GM21619 (cell line): ENCODE results near the gene MSH2.

Source experiments
- ATAC-seq: cut with Tn5 transposase; IDR thresholded peaks from one replicate; pipeline ENCODE4 v1.9.1; 2021; ENCODE audit not compliant: unreplicated experiment

MSH2 gene

DNA sequence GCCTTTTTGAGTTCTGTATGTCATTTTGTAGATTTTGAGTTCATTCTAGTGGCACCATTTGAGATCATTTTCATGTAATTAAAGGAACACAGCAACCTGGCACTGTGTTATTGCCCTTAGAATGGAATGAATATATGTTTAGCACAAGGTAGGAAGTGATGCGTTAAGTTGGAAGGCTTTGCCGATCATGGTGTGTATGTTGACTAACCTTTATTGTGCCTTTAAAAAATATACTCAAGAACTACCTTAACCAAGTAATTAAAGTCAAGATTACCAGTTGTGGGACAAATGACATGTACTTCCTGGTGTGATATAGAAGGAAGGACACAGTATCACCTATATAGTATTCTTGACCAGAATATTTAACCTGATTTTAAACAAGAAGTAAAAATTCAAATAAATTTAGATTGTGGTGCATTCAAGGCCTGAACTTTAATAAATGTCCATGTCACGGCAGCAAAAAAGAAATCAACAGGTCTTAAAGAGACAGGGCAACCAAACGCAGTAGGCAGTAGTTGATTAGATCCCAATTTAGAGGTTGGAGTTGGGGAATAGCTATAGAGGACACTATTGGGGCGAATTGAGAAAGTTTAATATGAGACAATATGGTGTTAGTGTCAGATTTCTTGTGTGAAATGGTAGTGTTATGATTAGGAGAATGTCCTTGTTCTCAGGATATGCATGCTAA, 68.6 kb downstream of the MSH2 start:
- ATAC-seq = no peak

DNA sequence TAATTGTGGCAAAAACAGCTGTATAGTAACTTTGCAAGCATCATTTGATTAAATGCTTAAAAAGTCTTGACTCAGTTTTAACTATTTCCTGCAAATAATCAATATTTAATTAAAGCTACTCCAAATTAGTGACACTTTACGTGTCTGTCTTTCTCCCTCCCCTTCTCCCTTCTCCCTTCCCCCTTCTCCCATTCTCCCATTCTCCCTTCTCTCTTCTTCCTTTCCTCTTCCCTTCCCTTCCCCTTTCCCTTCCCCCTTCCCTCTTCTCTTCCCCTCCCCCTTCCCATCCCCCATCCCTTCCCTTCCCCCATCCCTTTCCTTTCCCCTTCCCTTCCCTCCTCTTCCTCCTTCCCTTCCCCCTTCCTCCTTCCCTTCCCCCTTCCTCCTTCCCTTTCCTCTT, 76.9 kb downstream of the MSH2 start:
- ATAC-seq = no peak

DNA sequence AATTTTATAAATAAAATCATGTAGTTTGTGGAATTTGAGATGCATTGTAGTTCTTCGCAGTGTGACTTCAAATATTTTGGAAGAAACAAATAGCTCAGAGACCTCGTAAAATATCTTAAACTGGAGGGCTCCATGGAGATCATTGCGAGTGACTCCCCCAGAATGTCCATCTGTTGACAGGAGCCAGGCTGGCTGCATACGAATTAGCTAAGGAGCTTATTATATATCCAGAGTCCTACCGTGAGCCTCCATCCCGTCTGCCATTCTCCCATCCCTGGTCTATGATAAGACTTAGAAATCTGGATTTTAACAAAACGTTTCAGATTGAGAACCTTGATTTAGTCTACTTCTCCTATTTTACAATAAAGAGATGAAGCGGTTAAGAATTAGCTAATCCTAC, 80.2 kb downstream of the MSH2 start:
- ATAC-seq = no peak

DNA sequence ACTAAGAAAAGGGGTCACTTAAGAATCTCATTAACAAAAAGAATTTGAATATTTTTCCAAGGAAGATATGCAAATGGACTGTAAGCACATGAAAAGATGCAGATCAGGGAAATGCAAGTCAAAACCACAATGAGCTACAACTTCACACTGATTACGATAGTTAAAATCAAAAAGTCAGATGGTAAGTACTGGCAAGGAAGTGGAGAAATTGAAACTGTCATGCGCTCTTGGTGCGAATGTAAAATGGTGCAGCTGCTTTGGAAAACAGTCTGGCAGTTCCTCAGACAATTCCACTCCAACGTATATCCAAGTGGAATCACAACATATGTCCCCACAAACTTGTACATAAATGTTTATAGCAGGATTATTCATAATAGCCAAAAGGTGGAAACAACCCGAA, 81.4 kb downstream of the MSH2 start:
- ATAC-seq = no peak

DNA sequence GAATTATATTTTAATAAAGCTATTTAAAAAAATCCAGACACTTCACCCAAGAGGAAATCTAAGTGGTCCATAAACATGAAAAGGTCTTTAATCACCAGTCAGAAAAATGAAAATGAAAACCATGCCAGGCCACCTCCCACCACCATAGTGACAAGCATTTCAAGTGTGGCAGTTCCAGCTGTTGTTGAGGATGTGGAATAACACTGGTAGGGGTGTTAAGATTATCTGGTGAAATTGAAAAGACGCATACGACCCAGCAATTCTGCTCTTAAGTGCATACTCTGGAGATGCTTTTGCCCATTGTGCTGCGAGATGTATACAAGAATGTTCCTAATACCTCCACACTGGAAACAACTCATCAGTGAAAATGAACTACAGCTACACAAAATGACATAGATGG, 82.2 kb downstream of the MSH2 start:
- no peak for ATAC-seq

DNA sequence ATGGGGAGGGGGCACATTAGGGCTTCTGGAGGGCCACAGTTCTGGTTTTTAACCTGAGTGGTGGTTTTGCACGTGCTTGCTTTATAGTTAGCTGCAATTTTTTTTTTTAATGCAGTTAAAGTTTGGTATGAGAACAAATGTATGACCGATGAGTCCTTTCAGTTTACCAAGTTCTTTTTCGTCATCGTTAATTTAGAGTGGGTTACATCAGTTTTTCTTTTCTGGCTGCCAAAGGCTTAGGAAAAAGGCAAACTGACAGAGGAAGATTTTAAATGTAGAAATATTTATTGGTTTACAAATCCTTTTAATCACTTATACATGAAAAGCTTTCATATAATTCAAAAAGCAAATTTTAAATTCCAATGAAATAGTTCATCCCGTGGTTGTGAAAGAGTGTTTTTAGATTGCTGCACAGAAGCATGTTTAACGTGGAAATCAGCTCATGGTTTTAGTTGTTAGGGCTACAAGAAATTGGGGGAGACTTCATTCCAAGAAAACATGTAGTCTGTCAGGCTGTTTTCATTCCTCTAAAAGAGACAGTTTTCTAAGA, 82.9 kb downstream of the MSH2 start:
- ATAC-seq = no peak

DNA sequence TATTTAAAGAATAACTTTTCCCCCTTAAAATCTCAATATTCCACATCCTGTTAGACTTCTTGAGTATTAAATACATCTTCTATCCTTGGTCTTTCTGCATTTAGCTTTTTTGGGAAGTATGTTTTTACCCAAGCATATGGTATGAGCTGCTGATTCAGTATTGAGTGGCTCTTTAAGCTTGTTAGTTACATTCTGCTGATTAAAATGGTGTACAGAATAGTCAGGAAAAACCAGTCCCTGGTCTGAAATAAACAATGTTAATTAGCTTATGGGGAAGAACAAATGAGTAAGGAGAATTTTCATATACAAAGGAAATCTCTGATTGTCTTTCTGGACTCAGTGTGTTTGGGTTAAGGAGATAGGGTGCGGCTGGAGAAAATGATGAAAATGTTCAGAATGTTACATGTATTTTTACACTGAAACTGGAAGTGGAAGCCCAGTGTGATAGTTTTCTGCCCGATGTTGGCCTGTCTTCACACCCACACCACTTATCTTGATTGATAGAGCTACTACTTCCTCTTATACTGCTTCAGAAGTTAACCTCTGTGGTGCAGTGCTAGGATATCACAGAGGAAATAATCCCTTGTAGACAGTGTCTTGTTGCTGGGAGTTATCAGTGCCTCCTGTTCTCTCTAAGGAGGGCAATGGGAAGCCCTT, 84.0 kb downstream of the MSH2 start:
- peak; percentile 82 for ATAC-seq

DNA sequence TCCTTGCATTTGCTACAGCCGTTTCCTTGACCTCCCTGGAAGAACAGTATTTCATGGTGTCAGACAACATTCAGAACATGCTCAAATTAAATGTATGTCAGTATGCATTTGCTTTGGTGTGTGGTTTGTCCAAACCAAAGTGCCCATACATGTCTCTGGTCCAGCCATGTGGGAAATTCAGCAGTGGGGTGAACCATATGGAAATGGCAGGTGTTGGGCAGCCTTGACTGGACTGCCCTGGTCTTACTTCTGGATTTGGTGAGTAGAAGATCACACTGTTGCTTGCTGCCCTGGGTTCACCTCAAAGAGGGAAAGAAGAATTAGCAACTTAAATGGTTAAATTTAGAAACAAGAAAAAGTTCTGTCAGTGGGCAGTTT, 84.5 kb downstream of the MSH2 start:
- peak; percentile 3 for ATAC-seq

DNA sequence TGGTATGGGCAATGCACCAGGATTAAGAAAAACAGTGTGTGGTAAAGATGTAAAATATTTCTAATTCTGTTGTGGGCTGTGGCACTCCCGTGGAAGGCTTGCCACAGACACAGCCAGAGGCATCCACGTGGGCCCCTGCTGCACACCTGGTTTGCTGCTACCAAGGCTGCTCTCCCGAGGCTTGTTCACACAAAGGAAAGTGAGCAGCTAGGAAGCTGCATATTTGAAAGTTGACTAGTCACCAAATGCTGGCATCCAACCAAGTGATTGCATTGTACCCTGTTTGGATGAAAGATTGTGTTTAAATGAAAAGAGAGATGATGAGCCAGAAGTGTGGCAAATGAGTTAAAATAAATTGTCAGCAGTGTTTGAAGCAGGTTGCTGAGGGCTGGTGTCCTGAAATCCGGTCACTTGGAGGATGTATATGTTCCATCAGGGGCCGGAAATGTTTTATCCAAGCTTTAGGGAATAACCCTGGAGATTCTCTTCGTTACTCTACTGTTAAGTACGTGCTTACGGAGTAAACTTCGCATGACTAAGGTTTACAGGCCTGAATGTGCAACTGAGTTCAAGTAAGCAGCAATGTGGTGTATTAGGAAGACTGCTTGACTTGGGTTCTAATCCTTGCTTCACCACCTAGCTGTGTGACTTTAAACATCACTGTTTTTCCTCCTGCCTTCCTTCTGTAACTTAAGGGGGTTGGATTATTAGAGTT, 86.1 kb downstream of the MSH2 start:
- no peak for ATAC-seq

DNA sequence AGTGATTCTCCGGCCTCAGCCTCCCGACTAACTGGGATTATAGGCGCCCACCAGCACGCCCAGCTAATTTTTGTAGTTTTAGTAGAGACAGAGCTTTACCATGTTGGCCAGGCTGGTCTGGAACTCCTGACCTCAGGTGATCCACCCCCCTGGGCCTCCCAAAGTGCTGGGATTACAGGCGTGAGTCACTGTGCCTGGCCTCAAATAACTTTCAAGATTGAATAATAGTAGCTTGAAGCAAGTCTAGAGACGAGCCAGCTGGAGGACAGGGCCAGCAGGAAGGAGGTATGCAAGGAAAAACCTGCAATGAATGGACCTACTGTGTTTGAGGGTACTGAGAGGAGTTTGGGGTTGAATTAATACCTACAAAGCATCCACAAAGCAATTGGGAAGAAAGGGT, 87.5 kb downstream of the MSH2 start:
- ATAC-seq = no peak

DNA sequence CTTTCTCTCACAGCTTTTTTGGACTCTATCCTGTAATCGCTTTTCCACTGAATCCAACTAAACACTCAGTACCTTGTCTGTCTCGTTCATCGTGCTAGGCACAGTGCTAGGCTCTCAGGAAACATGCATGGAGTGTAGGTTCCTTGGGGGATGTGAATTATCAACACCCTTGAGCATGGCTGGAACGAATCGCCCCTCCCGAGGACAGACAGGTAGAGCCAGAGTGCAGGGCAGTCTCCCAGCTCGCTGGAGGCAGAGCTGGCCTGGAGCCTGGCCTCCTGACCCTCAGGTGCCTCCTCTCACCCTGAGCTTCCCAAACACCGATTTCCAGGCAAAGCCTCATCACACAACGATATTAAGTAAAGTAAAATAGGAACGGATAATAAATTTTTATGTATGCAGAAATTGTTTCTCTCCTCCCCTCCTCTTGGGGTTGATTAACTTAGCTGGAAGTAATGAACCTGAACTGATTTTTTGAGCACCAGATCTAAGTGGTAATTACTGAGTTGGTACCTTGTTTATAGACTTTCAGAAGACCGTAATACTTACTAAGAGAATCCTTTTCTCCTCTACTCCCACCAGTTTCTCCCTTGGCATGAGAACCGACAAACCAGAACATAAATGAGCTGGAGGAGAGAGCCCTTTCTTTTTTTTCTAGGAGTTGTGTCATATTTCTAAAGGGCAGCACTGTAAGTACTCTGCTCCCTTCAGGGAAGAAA, 90.5 kb downstream of the MSH2 start:
- ATAC-seq = no peak

DNA sequence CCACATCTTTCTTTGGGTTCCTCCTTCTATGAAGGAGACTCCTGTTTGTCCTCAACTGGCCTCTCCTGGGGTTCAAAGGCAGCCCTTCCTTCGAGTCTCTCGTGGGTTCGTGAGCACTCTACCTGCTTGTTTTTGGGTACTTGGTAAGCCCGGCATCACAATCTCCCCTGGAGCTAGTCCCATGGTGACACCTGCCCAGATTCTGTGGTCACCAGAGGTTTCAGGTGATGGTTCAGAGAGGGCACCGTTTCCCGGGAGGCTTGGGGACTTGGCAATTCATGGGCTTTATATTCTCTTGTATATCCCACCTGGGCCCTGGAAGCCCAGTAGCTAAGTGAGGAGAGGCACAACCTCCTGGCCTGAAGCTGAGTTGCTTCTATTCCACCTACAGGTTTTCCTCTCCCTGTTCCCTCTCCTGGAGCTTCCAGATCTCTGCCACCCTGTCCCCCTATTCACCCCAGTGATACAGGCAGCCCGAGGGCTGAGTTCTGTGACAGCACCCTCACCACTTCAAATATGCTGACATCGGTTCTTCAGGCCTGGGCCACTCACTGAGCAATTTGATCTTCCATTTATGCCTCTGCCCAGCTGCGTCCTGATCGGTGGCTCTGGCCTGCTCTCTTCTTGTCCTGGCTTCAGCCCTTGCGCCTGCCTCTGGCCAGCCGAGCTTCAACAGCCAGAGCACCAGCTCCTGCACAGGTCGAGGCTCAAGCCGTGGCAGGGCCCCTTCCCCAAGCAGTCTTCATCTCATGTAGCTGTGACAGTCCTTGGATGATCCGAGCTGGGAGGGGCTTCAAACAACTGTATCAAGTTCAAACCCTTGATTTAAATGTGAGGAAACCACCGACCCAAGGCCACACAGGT, 91.5 kb downstream of the MSH2 start:
- no peak for ATAC-seq

DNA sequence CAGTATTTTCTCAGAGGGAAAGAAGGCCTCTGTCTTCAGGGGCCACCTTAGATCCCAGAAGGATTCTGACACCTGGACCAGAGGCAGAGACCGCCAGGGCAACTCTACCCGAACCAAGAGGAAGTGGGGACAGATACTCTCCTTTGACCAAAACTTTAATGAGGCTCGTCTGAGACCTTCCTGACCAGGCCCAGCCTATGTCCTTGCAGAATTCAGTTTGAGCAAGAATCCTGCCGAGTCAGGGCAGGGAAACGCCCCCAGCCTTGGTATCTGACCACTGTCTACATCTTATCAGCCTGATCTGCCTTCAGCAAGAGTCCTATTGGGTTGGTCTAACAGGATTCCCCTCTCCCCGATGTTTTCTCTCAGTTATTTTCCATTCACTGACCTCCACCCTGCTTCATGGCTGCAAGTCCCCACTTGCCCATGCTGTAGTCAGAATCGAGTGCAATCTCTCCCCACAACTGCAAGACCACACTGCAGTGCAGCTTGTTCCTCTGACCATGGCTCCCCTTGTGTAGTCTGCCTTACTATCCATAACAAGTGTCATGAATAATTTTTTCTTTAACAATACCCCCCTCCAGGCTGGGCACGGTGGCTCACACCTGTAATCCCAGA, 95.0 kb downstream of the MSH2 start:
- no peak for ATAC-seq

DNA sequence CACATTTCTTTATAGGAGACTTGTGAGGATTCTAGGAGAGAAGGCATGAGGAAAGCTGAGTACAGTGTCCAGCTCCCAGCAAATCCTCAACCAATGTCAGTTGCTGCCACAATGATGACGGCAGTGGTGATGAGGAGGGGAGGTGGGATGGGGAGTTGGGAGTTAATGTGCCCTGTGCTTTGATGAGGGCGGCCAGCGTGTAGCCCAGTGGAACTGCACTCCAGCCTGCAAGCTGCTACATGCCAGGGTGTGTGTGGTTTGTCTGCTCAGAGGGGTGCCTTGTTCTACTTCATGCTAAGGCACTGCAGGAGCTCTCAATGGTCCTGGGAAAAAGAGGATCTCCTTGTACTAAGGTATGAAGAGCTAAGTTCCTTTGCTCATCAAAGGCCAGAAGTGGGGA, 96.1 kb downstream of the MSH2 start:
- no peak for ATAC-seq

DNA sequence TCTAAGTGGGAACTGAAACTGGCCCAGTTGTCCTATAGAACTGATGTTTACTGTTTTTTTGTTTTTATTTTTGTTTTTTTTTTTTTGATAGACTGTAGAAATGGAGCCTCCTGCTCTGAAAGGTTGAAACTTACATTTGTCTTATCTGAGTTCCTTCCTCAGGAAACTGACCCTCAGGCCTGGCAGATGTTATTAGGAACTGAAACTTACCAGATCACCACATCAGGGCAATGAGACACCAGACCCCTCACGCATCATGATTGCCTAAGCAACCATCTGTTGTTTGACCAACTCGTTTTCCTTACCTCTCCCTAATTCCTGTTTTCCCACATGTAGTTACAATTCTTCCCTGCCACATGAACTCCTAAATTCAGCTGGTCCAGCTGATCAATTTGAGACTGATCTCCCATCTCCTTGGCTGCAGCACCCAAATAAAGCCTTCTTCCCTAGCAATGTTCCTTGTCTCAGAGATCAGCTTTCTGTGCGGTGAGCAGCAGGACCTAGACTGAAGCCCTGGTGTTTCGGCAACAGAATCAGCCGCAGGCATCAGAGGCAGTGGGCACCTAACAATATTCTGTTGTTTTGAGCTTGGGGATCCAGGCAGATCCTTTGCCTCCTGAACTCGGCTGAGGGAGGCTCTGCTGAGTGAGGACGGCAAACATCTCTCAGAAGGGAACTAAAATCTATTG, 96.8 kb downstream of the MSH2 start:
- ATAC-seq = no peak

DNA sequence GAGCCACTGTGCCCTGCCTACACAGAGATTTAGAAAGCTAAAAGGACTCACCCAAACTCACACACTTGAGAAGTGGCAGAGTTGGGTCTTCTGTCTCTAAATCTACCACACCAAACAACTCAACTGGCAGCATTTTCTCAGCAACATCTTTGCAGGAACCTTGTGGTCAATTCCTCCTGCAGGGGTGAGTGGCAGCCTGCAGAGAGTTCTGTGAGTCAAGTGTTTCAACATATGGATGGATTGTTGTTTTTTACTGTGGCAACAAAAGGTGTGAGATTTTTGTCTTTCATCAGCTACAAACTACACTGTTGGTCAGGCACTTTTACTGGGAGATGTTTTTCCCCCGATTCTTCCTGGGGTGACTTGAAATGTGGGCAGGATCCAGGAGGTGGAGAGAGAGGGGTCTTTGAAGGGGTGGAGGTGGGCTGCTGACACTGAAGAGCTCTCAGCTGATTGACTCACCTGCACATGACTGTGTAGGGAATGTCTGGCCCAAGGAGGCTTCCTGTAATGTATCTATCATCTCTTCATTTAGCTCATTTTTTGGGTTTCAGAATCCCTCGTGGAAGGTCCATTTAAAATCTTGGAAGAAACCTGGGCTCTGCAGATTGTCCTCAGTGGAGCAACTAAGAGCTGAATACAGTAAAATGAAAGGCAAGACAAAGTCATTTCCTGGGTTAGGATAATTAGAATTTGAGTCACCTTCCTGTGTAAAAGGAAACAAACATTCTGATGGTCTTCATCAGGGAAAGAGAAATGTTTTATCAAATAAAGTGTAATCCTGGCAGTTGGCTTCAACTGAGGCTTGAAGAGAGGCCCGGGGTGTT, 98.6 kb downstream of the MSH2 start:
- no peak for ATAC-seq

DNA sequence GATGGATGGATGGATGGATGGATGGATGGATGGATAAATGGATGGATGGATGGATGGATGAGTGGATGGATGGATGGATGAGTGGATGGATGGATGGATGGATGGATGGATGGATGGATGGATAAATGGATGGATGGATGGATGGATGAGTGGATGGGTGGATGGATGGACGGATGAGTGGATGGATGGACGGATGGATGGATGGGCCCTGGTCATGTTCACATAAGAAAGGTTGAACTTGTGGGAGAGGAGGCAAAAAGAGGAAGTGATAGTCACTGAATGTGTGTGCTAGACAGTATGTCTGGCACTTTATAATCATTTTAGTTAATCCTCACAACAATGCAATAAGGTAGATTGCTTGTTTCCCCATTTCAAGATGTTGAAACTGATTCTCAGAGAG, 99.5 kb downstream of the MSH2 start:
- ATAC-seq = peak; percentile 79

DNA sequence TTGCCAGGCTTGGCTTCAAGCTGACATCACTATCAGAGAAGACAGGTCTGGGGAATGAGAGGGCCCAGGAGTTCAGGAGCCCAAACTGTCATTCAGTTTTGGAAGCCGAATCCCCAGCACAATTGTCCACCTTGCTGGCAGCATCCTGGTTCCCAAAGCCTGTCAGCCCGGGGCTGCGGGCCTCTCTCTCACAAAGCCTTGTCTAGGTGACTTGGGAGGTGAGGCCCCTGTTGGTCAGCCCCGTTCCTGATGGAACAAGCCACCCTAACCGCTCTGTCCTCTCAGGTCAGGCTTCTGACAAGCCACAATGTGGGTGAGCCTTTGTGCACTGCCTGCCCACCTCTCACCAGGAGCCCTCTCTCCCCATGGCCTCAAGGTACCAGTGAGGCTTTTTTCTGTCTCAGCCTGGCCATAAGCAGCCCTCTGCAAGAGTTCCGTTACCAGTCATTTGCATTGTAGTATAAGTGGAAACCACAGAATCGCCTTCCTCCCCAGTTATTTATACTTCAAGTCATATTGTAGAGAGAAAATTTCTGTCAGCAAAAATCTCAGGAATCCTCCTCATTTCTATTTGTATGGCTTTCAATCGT, 100.6 kb downstream of the MSH2 start:
- peak; percentile 74 for ATAC-seq
